MM.1S (cell line): Measurements from ENCODE around the gene ENOX1.

Source experiments
- DNase-seq: peaks from one replicate; pipeline ENCODE4 v3.0.0-alpha.2; 2015
- H2AFZ ChIP-seq: fragments of 300-600 bp; sonication (generic); 2 replicates; pipeline ENCODE4 v1.6.0; 2016; ENCODE audit warnings: antibody characterized with exemption, low read length
- H3F3A ChIP-seq: fragments of 300-600 bp; sonication (generic); 2 replicates; pipeline ENCODE4 v1.6.1; 2016; ENCODE audit warnings: mild to moderate bottlenecking, antibody characterized with exemption, low read length, moderate library complexity, mixed read lengths; ENCODE audit not compliant: insufficient read depth
- H3K27ac ChIP-seq: fragments of 300-600 bp; sonication (generic); 2 replicates; pipeline ENCODE4 v1.5.1; 2016; ENCODE audit warnings: mild to moderate bottlenecking, low read length
- H3K27me3 ChIP-seq: fragments of 300-600 bp; sonication (generic); replicated peaks from 2 replicates; pipeline ENCODE4 v1.6.0; 2016; ENCODE audit warnings: low read length; ENCODE audit not compliant: insufficient read depth
- H3K36me3 ChIP-seq: fragments of 300-600 bp; sonication (generic); replicated peaks from 2 replicates; pipeline ENCODE4 v1.6.1; 2016; ENCODE audit warnings: mild to moderate bottlenecking, low read length, mixed read lengths; ENCODE audit not compliant: insufficient read depth
- H3K4me1 ChIP-seq: fragments of 300-600 bp; sonication (generic); 2 replicates; pipeline ENCODE4 v1.6.1; 2016; ENCODE audit warnings: low read length, mixed read lengths
- H3K4me2 ChIP-seq: fragments of 300-600 bp; sonication (generic); 2 replicates; pipeline ENCODE4 v1.6.0; 2016; ENCODE audit warnings: low read depth, low read length
- H3K4me3 ChIP-seq: fragments of 300-600 bp; sonication (generic); 2 replicates; pipeline ENCODE4 v1.5.1; 2016; ENCODE audit warnings: low read length, mixed read lengths
- H3K79me2 ChIP-seq: fragments of 300-600 bp; sonication (generic); 2 replicates; pipeline ENCODE4 v1.6.1; 2016; ENCODE audit warnings: mixed run types, low read length, mixed read lengths
- H3K9ac ChIP-seq: fragments of 300-600 bp; sonication (generic); 2 replicates; pipeline ENCODE4 v1.6.1; 2016; ENCODE audit warnings: low read length, mixed read lengths
- H3K9me2 ChIP-seq: fragments of 300-600 bp; sonication (generic); replicated peaks from 2 replicates; pipeline ENCODE4 v1.6.1; 2016; ENCODE audit warnings: mild to moderate bottlenecking, low read length, mixed read lengths; ENCODE audit not compliant: insufficient read depth
- H3K9me3 ChIP-seq: fragments of 300-600 bp; sonication (generic); replicated peaks from 2 replicates; pipeline ENCODE4 v1.6.1; 2016; ENCODE audit warnings: mild to moderate bottlenecking, low read length, mixed read lengths; ENCODE audit not compliant: insufficient read depth
- H4K20me1 ChIP-seq: fragments of 300-600 bp; sonication (generic); 2 replicates; pipeline ENCODE4 v1.6.1; 2016; ENCODE audit warnings: mild to moderate bottlenecking, low read length, moderate library complexity, mixed read lengths; ENCODE audit not compliant: insufficient read depth
- CTCF ChIP-seq: fragments of 300-600 bp; sonication (generic); IDR thresholded peaks from 2 replicates; pipeline ENCODE4 v1.5.1; 2016; ENCODE audit warnings: antibody characterized with exemption, low read length, mixed read lengths
- EZH2 ChIP-seq: fragments of 300-600 bp; sonication (generic); optimal IDR thresholded peaks from 2 replicates; pipeline ENCODE3; 2017; ENCODE audit warnings: low read depth, mild to moderate bottlenecking, antibody characterized with exemption, low read length, mixed read lengths
- EZH2phosphoT487 ChIP-seq: fragments of 300-600 bp; sonication (generic); IDR thresholded peaks from 2 replicates; pipeline ENCODE4 v1.6.1; 2018; ENCODE audit warnings: antibody characterized with exemption, low read length

ENOX1 gene

DNA sequence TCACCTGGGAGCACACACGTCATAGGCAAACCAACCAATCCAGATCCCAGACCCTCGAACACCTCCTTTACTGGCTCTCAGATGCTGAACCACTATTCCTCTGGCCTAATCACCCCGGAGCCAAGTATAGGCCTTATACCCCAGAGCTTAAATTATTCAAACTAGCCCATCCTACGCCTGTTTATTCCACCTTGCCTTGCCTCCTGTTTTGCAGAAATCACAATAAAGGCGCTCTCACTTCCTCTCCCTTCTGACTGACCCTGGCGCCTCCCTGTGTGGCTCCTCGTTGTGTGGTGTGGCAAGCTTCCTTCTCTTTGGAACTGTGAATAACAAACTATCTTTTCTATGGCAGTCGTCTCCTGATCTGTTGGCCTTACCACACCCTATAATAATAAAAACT is 354.9 kb downstream of the ENOX1 start:
- DNase-seq, result no peak

GRCh38 chr13:43431290-43431716 is 355.5 kb downstream of the ENOX1 start:
- Histone ChIP-seq H3K9me2 (no peaks in the 10 kb centered on the region), H3K27ac (no peak overlapping the region), H3K79me2 (no peaks in the 10 kb centered on the region), H2AFZ (no peak overlapping the region), H3K27me3 (no peaks in the 10 kb centered on the region), H3K9ac (no peak overlapping the region), H3K36me3 (no peaks in the 10 kb centered on the region), H3F3A (no peaks in the 10 kb centered on the region), H3K4me2 (no peak overlapping the region), H4K20me1 (no peaks in the 10 kb centered on the region), H3K4me1 (no peaks in the 10 kb centered on the region), H3K4me3 (no peak overlapping the region), H3K9me3 (no peaks in the 10 kb centered on the region)
- DNase-seq, result no peak
- TF ChIP-seq EZH2, result no peak
- TF ChIP-seq EZH2phosphoT487, result no peak
- no peak for TF ChIP-seq CTCF

More for the DNA sequence above, 354.9 kb downstream of the ENOX1 start:
- Histone ChIP-seq H3F3A (no peaks in the 10 kb centered on the region), H4K20me1 (no peaks in the 10 kb centered on the region), H3K4me2 (no peak overlapping the region), H3K27ac (no peak overlapping the region), H2AFZ (no peak overlapping the region), H3K9me3 (no peaks in the 10 kb centered on the region), H3K36me3 (no peaks in the 10 kb centered on the region), H3K9me2 (no peaks in the 10 kb centered on the region), H3K9ac (no peak overlapping the region), H3K4me3 (no peak overlapping the region), H3K27me3 (no peaks in the 10 kb centered on the region), H3K79me2 (no peaks in the 10 kb centered on the region), H3K4me1 (no peaks in the 10 kb centered on the region)
- TF ChIP-seq EZH2phosphoT487 (no peak), EZH2 (no peak), CTCF (no peak)

GRCh38 chr13:43428545-43429296 is 358.1 kb downstream of the ENOX1 start:
- no peaks in the 10 kb centered on the region for H3K4me1 ChIP-seq
- H3K27ac ChIP-seq, result no peak overlapping the region
- H3K9me3 ChIP-seq, result no peaks in the 10 kb centered on the region
- no peaks in the 10 kb centered on the region for H3K36me3 ChIP-seq
- no peak overlapping the region for H2AFZ ChIP-seq
- no peaks in the 10 kb centered on the region for H3K27me3 ChIP-seq
- DNase-seq, result peak; percentile 7
- H3K4me2 ChIP-seq, result no peak overlapping the region
- H3K9me2 ChIP-seq, result no peaks in the 10 kb centered on the region
- TF ChIP-seq CTCF, result no peak
- TF ChIP-seq EZH2phosphoT487, result no peak
- no peak for TF ChIP-seq EZH2
- H3F3A ChIP-seq, result no peaks in the 10 kb centered on the region
- H4K20me1 ChIP-seq, result no peaks in the 10 kb centered on the region
- no peak overlapping the region for H3K4me3 ChIP-seq
- H3K79me2 ChIP-seq, result no peaks in the 10 kb centered on the region
- H3K9ac ChIP-seq, result no peak overlapping the region
